Measurements from ENCODE around the gene BCAS1.

DNA sequence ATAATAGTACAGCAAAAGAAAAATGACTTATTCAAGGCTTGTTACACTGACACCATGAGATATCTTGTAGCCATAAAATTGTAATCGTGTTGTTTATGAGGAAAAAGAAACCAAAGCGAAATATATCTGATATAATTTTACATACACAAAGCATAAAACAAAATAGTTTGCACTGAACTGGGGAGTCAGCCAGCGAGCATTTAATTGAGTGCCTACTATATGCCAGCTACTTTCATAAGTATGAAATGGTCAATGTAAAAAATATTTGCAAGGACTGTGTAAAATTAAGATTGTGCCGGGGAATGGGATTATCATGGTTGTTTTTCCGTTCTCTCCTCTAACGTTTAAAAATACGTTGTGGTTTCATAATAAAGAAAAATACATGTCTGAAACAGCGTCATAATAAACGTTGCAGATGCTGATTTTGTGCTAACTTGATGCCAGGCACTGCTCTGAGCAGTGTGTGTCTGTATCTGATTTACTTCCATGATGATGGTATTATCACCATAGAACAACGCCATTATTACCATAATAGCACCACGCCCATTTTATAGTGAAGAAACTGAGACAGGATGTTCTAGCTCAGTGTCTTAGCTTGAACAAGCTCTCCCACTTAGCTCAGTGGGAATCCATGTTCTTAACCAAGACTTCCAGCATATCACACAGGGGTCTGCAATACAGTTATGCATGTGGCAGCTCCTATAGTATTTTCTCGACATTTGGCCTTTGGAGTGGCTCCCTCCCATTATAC lies 144.6 kb downstream of the BCAS1 start:
- no peak for TF ChIP-seq POLR2AphosphoS5 (IDR thresholded peaks at IDR 0.05; ENCODE audit: low read depth, low read length)
- TF ChIP-seq, protein P1, sequence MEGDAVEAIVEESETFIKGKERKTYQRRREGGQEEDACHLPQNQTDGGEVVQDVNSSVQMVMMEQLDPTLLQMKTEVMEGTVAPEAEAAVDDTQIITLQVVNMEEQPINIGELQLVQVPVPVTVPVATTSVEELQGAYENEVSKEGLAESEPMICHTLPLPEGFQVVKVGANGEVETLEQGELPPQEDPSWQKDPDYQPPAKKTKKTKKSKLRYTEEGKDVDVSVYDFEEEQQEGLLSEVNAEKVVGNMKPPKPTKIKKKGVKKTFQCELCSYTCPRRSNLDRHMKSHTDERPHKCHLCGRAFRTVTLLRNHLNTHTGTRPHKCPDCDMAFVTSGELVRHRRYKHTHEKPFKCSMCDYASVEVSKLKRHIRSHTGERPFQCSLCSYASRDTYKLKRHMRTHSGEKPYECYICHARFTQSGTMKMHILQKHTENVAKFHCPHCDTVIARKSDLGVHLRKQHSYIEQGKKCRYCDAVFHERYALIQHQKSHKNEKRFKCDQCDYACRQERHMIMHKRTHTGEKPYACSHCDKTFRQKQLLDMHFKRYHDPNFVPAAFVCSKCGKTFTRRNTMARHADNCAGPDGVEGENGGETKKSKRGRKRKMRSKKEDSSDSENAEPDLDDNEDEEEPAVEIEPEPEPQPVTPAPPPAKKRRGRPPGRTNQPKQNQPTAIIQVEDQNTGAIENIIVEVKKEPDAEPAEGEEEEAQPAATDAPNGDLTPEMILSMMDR (IDR thresholded peaks at IDR 0.05): no peak
- TF ChIP-seq SIN3A (IDR thresholded peaks at IDR 0.05; ENCODE audit: borderline replicate concordance, insufficient read depth, low read depth, low read length): no peak

All from Panc1 (cell line).